HG03378 (cell line): ENCODE measurements around the gene ABCA4.

Source experiments
- ATAC-seq: cut with Tn5 transposase; IDR thresholded peaks from one replicate; pipeline ENCODE4 v1.9.1; 2021; ENCODE audit warnings: mild to moderate bottlenecking, moderate library complexity; ENCODE audit not compliant: unreplicated experiment

ABCA4 gene

DNA sequence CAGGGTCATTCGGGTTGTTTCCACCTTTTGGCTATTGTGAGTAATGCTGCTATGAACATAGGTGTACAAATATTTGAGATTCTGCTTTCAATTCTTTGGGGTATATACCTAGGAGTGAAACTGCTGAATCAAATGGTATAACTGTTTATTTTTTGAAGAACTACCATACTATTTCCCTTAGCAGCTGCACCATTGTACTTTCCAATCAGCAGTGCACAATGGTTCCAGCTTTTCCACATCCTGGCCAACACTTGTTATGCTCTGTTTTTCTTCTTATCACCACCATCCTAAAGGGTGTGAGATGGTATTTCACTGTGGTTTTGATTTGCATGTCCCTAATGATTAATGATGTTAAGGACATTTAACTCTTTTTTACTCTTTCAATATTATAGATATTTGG, 3.6 kb upstream of the ABCA4 start:
- no peak for ATAC-seq

DNA sequence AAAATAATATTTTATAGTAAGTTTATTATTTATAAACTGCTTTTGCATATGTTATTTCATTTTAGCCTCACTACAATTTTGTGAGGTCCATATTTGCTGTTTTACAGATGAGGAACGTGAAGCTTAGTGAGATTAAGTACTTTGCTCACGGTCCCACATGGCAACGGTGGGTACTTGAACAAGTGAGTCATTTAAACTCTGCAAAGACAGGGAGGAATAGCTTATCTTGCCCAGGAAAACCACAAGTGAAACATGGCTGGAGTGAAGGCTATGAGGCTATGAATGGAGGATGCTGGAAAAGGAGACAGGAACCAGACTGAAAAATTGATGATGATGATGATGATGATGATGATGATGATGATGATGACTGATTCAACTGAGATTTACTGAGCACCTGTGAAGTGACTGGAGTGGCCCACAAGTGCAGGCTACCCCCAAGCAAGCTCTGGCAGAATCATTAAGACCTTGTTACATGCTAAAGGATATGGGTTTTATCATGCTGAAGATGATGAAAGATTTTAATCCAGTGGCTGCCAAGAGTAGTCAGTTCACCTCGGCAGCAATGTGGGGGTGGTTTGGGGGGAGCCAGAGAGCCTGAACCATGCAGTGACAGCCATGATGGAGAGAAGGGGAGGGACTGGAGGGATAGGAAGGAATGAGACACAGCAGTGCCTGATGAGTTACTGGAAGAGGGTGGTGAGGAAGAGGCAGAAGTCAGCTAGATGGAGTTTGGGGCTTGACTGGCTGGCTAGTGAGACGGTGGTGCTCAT, 1.4 kb upstream of the ABCA4 start:
- ATAC-seq, result no peak

DNA sequence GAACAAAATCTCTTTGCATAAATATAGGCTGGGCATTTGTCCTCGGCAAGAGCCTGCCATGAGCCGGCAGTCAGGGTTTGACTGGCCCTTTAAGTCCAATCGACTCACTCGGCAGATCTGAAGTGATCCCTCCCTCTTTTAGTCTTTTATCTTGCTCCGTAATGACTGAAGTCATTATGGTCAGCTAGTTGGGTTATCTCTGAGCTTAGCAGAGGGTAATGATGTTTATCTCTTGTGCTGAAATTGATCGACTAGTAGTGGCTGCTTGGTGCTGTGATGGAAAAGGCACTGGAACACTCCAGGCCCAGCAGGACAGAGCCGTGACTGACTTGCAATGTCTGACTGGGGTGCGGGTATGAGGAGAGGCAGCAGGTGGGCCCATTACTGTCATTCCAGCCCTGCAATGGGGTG, 468 bp upstream of the ABCA4 start:
- no peak for ATAC-seq

DNA sequence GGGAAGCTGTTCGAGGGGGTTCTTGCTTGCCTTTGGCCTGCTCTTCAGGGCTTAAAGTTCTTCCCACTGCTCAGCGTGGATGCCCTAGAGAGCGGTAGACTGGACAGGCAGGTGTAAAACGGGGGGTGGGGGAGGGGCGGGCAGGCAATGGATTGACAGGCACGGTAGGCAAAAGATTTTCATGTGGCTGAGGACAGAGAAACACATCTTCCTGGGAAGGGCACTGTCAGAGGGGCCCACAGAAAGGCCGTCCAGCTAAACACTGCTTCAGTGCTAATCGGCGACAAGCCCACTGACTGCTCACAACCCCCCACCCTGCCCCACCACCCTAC, 412 bp downstream of the ABCA4 start:
- ATAC-seq, result no peak

DNA sequence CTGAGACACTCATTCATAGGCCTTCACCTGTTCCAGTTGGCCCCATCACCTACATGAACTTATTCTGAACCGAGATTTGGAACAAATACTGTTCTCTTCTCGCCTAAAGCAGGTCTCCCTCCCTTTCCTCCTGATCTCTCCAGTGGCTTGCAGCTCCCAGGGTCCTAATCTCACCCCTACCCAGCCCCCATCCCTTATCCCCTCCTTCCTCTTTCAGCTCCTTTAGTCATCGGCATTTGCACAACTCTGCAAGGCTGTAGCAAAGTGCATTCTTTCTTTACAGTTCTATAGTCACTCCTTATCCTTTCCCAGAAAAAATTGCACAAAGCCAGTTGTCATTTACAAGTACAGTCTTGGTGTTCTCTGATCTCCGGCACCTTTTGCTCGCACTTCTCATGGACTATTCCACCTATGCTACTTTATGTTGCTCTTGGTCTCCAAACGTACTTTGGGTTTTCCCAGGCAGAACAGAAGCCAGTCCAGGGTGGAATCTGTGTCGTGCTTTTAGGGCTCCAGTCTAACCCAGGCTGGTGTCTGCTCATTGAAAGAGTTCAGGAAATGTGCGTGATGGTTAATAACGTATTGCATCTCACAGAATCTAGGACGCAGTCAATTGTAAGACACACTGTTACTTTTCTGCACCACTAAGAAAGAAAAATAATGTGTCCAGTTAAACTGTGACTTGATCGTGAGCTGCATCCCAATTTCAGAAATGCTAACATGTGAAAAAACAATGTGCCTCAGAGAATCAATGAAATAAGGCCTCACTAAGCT, 965 bp downstream of the ABCA4 start:
- ATAC-seq, result no peak

DNA sequence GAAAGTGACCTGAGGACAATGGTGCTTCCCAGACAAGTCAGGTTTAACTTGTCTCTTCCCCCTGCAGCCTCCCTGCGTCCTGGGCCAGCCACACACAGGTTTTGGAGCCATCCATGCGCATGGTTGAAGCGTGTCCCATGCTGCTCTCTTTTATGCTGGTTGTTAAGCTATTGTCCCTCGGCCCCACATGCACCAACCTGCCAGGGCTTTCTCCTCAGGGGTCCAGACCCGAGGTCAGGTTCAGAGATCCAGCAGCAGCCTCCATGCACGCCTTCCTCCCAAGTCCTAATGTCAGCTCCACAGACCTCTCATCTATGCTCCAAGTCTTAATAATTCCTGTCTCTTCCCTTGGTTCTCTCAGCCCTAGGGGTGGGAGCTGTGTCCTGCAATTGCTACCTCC, 1.6 kb downstream of the ABCA4 start:
- no peak for ATAC-seq

DNA sequence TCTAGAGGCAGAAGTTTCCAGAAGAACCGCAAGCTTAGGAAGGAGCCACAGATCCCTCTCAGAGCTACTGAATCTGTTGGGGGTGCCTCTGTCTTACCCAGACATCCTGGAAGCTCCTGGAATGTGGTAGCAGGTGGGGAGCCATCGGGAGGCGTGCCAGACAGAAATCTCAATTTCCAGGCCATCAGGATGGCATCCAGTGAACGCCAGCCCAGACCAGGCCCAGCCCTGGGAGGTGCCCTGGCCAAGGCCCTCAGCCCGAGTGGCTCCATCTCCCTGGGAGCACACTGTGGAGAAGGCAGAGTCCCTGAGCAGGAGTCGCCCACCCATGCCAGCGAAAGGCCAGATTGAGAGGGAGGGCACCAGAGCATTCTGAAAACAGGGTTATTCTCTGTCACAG, 2.5 kb downstream of the ABCA4 start:
- ATAC-seq, result no peak

DNA sequence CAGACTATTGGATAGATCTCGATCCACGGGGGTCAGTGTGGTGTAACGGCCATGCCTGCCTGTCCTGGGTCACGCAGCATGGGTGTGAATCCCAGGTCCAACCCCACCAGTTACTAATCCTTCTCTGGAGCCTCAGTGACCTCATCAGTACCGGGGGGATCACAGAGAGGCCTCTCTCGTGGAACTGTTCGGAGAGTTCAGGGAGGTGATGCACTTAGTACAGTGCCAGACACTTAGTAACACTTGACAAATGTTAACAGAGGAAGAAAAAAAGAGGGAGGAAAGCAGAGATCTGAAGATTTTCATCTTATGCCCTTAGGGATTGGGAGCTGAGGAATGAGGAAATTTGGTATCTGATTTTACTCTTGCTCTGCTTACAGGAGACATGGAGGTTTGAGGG, 2.9 kb downstream of the ABCA4 start:
- no peak for ATAC-seq

DNA sequence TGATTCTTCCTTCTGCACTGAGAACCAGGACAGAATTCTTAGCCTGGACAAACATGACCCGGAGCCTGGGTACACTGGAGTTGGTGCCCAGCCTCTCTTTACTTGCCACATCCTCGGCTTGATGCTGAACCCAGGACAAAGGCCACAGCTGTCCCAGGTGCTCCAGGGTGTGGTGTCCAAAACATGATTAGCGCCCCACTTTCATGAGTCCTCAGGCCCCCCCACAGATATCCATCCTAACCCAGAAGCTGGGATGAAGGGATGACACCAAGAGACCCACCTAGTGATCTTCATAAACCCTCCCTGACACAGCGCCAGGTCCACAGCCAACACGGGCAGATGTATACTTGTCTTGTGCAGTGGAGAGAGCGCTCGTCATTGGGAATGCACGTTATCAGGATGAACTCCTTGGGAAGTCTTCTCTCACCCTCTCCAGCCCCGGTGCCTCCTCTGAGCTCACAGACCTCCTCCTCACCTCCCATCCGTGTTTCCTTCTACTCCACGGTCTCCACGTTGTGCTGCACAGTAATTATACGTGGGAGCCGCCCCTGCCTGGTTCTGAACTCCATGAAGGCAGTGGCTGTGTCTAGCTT, 3.6 kb downstream of the ABCA4 start:
- ATAC-seq, result no peak

DNA sequence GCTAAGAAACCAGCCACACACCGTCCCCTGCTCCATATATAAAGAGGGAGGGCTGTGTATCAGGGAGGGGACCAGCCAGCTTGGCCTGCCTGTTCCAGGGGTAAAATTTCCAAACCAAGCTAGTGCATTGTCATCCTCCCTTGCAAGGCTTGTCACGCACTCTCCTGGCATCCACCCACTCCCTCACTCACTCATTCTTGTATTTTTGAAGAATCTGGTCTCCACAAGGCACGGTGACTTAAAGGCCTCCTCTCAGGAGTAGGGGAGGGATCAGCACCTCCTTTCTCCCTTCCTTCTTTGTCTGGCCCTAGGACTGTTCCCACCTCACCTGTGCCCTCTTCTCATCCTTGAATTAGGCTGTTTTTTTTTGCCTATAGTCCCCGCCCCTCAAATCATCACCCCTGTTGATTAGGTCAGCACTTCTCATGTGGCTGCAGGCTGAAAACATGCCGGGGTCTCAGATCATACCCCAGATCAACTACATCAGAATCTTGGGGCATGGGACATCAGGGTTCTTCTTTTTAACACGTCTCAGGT, 5.0 kb downstream of the ABCA4 start:
- ATAC-seq, result no peak

DNA sequence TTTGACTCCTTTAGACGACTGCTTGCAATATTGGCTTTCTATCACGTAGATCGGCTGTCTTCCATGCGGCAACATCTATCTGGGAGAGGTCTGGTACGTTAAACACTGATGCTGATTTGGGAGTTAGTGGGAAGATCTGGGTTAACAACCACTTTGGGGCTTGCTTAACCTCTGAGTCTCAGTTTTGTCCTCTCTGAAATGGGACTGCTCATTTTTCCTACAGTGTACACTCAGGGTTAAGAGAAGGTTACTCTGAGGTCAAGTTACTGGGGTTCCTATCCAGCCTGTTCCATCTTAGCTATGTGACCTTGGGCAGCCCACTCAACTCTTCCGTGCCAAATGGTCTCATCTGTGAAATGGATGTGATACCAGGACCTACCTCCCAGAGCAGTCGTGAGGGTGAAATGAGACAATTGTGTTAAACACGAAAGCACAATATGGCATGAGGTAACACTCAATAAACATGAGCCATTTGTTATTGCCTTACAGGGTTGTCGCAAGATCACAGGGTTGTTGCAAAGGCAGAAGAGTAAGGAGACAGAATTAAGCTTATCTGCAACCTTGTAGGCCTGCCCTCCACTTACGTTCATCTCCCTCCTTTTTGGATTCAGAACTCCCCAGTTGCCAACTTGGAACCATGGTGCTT, 5.6 kb downstream of the ABCA4 start:
- no peak for ATAC-seq

DNA sequence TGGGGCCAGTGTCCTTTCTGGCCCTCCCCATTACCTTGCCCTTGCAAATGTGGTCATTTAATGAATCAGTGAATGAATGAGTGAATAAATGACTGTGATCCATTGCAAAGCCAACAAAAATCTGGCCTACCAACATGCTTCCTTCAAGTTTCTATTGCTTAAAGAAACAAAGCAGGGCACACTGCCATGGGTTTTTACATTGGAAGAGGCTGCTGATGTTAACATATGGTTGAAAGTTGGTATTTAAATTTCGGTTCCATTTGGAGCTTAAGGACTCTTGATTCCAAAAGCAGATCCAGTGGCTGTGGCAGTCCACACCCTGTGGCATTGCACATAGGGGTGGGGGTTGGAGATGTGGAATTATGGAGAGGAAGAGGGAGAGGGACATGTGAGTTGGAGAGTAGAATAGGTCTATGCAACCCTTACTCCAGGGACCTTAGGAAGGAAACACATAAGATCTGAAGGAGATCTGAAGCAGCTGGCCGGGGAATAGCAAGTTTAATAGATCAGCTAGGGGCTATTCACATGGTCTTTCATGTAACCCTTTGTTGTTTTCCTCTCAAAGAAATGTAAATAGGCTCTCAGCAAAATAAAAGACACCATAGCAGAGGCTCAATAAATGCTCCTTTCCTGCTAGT, 7.2 kb downstream of the ABCA4 start:
- no peak for ATAC-seq

DNA sequence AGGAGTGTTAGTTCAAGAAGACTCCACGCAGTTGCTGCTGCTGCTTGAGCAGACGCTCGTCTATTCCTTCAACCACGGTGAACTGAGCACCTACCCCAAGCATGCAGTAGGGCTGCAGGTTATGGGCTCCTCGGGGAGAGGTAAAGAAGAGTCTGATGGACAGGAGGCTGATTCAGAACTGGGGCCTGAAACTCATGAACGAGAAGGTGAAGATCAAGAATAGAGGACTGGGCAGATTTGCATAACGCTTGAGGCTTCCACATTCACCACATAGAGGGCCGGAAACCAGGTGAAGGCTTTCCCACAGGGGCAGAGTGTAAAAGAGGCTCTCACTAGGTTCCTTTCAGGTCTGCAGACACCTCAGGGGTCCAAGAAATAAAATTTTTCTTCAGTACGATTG, 9.1 kb downstream of the ABCA4 start:
- no peak for ATAC-seq

DNA sequence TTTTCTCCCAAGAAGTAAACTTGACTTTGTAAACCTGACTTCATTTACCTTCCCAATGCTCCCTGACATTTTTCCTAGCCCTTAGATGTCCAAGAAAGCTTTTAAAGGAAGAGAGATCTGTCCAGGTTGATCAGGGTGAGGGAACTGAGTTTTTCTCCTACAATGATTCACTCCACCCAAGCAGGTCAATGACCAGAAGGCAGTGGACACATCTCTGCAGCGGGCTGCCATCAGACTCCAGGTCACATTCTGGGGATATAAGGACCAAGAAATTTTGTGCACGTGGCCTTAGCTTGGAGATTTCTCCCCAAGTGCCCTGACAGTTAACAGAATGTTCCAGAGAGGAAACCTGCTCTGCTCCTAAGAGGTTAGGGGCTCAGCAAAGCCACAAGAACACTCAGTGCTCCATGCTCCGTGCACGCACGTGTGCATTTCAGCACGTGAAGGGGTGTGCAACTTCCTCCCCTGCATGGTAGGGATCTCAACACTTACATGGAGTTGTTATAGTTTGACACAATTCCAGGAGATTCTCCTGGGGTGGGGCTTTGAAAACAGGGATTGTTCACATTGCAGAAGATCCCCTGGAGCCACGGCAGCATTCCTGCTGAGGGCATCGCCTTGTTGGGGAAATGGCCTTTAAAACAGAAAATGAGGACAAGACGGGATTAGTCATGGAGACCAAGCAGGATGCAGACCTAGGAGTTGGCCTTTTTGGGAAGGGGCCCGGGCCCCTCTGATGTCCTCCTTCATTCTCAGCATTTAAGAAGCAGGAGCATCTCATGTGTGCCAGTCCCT, 9.8 kb downstream of the ABCA4 start:
- no peak for ATAC-seq

DNA sequence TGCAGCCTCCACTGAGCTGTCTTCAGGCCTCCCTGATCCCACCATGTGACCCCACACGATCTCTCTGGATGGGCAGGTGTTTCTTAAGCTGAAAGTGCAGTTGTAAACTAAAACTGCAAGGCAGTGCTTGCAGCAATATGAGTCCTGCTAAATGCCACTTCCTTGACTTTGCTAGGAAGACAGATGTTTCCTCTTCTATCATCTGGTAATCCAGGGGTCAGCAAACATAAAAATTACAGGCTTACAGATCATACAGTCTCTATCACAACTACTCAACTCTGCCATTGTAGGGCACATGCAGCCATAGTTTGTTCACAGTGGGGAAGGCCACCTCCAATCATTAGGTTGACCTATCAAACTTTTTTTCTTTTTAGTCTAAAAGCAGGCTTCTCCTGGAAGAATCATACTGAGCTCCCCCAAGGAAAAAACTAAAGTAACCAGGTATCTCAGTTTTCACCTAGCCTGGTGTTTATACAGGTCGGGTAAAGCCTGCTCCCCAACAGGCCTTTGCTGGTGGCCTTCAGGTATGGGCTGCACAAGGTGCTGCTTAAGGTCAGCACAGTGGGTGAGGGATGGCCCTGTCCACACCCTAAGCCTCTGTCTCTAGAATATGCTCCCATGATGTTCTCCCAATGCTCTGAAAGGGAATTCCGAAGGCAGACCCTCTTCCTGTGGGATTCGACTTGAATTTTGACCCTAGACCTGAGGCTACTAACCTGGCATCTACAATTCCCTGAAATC, 10.8 kb downstream of the ABCA4 start:
- ATAC-seq, result no peak

DNA sequence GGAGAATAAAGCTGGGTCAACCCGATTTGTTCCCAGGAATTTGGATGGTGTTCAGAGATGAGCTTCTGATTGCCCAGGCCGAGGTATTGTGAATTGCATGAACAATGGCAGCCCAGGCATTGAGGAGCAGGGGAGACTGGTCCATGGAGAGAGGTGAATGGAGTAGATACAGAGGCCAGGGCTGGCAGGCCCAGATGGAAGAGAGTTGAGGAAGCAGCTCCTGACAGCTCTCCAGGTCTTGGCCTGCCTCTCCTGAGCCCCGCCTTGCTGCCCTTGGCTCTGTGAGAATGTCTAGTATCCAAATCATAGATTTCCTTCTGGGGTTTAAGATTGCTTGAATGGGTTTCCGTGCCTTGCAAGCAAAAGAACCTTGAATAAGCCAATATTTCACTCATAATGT, 11.5 kb downstream of the ABCA4 start:
- ATAC-seq, result no peak

DNA sequence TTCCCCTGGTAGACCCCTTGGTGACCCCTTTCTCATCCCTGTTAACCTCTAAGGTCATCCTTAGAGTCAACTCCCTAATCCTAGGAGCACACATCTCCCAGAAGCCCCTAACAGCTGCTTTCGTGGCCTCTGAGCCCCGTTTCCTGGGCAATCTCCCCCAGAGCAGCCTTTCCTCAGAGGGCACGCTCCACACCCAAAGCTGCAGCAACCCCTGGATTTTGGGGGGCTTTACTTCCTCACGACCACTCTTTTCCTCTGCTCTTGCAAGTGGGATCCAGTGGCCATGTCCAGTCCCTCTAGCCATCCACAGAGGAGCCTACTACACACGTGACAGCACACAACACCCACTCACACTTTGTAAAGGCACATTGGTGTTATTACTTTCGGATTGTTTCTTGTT, 13.8 kb downstream of the ABCA4 start:
- ATAC-seq, result no peak

DNA sequence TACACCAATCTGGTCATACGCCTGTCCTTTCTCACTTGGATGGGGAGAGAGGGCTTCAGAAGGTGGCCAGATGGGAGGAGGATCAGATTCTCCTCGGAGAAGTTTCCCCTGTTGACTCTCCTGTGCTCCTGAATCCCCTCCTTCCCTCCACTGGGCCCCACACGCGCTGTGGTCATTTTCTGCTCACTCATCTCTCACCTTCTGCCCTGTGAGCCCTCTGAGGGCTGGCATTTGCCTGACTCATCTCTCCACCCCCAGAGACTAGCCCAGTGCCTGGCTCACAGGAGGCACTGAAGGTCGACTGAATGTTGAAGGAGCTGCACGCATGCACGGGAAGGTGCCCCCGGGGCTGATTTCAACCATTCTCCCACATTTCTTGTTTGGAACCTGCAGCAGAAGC, 14.2 kb downstream of the ABCA4 start:
- ATAC-seq, result no peak

DNA sequence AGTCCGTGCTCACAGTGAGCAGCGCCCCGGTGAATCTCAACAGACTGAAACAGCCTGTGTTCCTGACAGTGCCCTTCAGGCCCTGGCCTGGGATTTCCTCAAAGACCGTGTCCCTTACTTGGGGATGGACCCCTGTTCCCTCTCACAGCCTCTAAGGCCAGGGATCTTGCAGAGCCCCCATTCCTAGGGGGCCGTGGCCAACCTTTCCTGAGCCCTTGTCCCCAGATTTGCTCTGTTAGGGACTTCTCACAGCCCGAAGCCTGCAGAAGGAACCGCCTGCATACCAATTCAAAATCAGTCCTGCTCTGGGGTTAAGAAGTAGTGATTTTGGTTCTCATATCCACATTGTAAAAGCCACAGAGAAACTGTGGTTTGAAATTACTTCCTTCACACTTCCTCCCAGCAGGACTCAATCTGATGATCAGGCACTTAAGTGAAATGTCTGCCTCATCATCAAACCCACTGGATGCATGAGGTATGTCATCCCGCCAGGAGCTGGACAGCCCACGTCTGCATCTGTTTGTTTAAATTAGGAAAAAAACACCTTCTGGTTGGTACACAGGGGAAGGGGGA, 14.9 kb downstream of the ABCA4 start:
- ATAC-seq, result no peak
